ENCODE data around the gene ANKRD11.

GRCh38 chr16:89443727-89444084, 46.7 kb downstream of the ANKRD11 start:
- TF ChIP-seq, protein P1, sequence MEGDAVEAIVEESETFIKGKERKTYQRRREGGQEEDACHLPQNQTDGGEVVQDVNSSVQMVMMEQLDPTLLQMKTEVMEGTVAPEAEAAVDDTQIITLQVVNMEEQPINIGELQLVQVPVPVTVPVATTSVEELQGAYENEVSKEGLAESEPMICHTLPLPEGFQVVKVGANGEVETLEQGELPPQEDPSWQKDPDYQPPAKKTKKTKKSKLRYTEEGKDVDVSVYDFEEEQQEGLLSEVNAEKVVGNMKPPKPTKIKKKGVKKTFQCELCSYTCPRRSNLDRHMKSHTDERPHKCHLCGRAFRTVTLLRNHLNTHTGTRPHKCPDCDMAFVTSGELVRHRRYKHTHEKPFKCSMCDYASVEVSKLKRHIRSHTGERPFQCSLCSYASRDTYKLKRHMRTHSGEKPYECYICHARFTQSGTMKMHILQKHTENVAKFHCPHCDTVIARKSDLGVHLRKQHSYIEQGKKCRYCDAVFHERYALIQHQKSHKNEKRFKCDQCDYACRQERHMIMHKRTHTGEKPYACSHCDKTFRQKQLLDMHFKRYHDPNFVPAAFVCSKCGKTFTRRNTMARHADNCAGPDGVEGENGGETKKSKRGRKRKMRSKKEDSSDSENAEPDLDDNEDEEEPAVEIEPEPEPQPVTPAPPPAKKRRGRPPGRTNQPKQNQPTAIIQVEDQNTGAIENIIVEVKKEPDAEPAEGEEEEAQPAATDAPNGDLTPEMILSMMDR (optimal IDR thresholded peaks at IDR 0.05 in 1 of 3, IDR thresholded peaks at IDR 0.05 in 1 of 3, conservative IDR thresholded peaks at IDR 0.05 in 1 of 3; ENCODE audit: extremely low read depth in 1 of 3, insufficient read depth in 2 of 3, low read length in 3 of 3), result peak in 1 of 3 experiments; percentile 1
- no peak for TF ChIP-seq EZH2 (IDR thresholded peaks at IDR 0.05; ENCODE audit: low read length)
